Measurements from ENCODE around the gene LRSAM1. TPM values are rescaled to one million over a fixed set of nuclear protein-coding genes. Genes with fewer than 3 reads are reported as not detected.

The LRSAM1 gene
- total RNA-seq, 2 donors from 2014 or later, result 17.5 to 34.4 TPM

DNA sequence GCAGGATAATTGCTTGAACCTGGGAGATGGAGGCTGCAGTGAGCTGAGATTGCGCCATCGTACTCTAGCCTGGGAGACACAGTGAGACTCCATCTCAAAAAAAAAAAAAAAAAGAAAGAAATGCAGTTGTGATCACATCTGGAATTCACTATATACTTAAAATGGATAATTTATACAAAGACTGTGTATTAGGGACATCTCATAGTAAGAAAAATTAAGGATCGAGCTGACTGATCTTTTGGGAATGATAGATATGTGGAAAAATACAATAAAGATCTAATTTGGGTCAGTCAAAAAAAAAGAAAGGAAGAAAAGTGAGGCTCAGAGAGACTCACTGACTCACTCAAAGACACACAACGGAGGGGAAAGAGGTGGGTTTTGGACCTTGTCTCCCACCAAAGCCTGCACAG is 87.5 kb downstream of the LRSAM1 start:
- Mint-ChIP-seq H3K36me3 (no peaks in the 10 kb centered on the region), H3K9me3 (no peaks in the 10 kb centered on the region), H3K27me3 (no peaks in the 10 kb centered on the region), H3K4me1 (ENCODE audit: low read depth in 2 of 2) (no peaks in the 10 kb centered on the region), H3K4me3 (no peak overlapping the region), H3K27ac (no peak overlapping the region)
- no peak for ATAC-seq
- DNase-seq (ENCODE audit: low spot score), result no peak

- H3K4me3 Mint-ChIP-seq, result no peak overlapping the region
- no peaks in the 10 kb centered on the region for H3K27me3 Mint-ChIP-seq
- no peaks in the 10 kb centered on the region for H3K36me3 Mint-ChIP-seq
- no peaks in the 10 kb centered on the region for H3K9me3 Mint-ChIP-seq
- no peak overlapping the region for H3K27ac Mint-ChIP-seq
- DNase-seq (ENCODE audit: low spot score) (no peak), ATAC-seq (no peak)
- H3K4me1 Mint-ChIP-seq (ENCODE audit: low read depth in 2 of 2), result no peaks in the 10 kb centered on the region
Observed at GRCh38 chr9:127539259-127539981, 88.1 kb downstream of the LRSAM1 start.

- no peaks in the 10 kb centered on the region for H3K4me1 Mint-ChIP-seq (ENCODE audit: low read depth in 2 of 2)
Observed at GRCh38 chr9:127539982-127540663, 88.8 kb downstream of the LRSAM1 start.

GRCh38 chr9:127540664-127541041 is 89.3 kb downstream of the LRSAM1 start:
- H3K4me1 Mint-ChIP-seq (ENCODE audit: low read depth in 2 of 2), result no peaks in the 10 kb centered on the region
- no peak for ATAC-seq
- H3K36me3 Mint-ChIP-seq, result no peaks in the 10 kb centered on the region
- no peaks in the 10 kb centered on the region for H3K9me3 Mint-ChIP-seq
- DNase-seq (ENCODE audit: low spot score), result no peak
- no peak overlapping the region for H3K27ac Mint-ChIP-seq
- no peaks in the 10 kb centered on the region for H3K27me3 Mint-ChIP-seq
- no peak overlapping the region for H3K4me3 Mint-ChIP-seq

More at GRCh38 chr9:127539982-127540663, 88.8 kb downstream of the LRSAM1 start:
- H3K27ac Mint-ChIP-seq, result no peak overlapping the region
- no peaks in the 10 kb centered on the region for H3K27me3 Mint-ChIP-seq
- DNase-seq (ENCODE audit: low spot score) (no peak), ATAC-seq (no peak)
- no peaks in the 10 kb centered on the region for H3K9me3 Mint-ChIP-seq
- no peak overlapping the region for H3K4me3 Mint-ChIP-seq
- no peaks in the 10 kb centered on the region for H3K36me3 Mint-ChIP-seq

GRCh38 chr9:127541176-127541575 is 89.9 kb downstream of the LRSAM1 start:
- no peak overlapping the region for H3K4me3 Mint-ChIP-seq

DNA sequence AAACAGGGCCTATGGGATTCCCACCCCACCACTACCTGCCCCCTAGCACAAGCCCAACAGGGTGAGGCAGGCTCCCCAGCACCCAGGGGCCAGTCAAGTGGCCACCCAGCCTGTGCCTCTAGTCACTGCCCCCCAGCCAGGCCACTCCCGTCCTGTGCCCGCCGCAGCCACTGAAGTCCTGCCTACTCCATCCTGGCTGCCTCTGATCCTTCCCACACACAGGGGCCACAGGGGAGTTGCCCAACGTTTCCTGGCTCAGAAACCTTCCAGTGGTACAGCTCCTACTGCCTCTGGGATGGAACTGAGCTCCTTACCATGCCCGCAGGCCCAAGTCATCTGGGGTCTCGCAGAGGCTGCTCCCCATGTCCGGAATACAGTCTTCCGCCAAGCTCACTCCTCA is 90.6 kb downstream of the LRSAM1 start:
- no peak for ATAC-seq
- H3K9me3 Mint-ChIP-seq, result no peaks in the 10 kb centered on the region
- peaks cover 5 to 9% of the 10 kb centered on the region in 2 donors for H3K4me1 Mint-ChIP-seq (ENCODE audit: low read depth in 2 of 2)
- no peak overlapping the region for H3K4me3 Mint-ChIP-seq
- no peaks in the 10 kb centered on the region for H3K27me3 Mint-ChIP-seq
- no peaks in the 10 kb centered on the region for H3K36me3 Mint-ChIP-seq
- no peak for DNase-seq (ENCODE audit: low spot score)
- H3K27ac Mint-ChIP-seq, result no peak overlapping the region

More at GRCh38 chr9:127541176-127541575, 89.9 kb downstream of the LRSAM1 start:
- H3K4me1 Mint-ChIP-seq (ENCODE audit: low read depth in 2 of 2), result peaks cover 2 to 4% of the 10 kb centered on the region in 2 donors
- DNase-seq (ENCODE audit: low spot score) (no peak), ATAC-seq (no peak)
- no peak overlapping the region for H3K27ac Mint-ChIP-seq
- H3K36me3 Mint-ChIP-seq, result no peaks in the 10 kb centered on the region
- no peaks in the 10 kb centered on the region for H3K27me3 Mint-ChIP-seq
- no peaks in the 10 kb centered on the region for H3K9me3 Mint-ChIP-seq

GRCh38 chr9:127543221-127543620 is 91.9 kb downstream of the LRSAM1 start:
- H3K4me1 Mint-ChIP-seq (ENCODE audit: low read depth in 2 of 2), result peaks cover 5 to 9% of the 10 kb centered on the region in 2 donors
- no peak overlapping the region for H3K27ac Mint-ChIP-seq
- ATAC-seq (no peak), DNase-seq (ENCODE audit: low spot score) (no peak)
- no peaks in the 10 kb centered on the region for H3K27me3 Mint-ChIP-seq
- no peaks in the 10 kb centered on the region for H3K9me3 Mint-ChIP-seq
- no peaks in the 10 kb centered on the region for H3K36me3 Mint-ChIP-seq
- no peak overlapping the region for H3K4me3 Mint-ChIP-seq

GRCh38 chr9:127543973-127544533 is 92.7 kb downstream of the LRSAM1 start:
- ATAC-seq, result no peak
- DNase-seq (ENCODE audit: low spot score), result no peak
- no peak overlapping the region for H3K27ac Mint-ChIP-seq
- H3K36me3 Mint-ChIP-seq, result no peaks in the 10 kb centered on the region
- peaks cover 5 to 9% of the 10 kb centered on the region in 2 donors for H3K4me1 Mint-ChIP-seq (ENCODE audit: low read depth in 2 of 2)
- H3K9me3 Mint-ChIP-seq, result no peaks in the 10 kb centered on the region
- no peaks in the 10 kb centered on the region for H3K27me3 Mint-ChIP-seq
- H3K4me3 Mint-ChIP-seq, result no peak overlapping the region

DNA sequence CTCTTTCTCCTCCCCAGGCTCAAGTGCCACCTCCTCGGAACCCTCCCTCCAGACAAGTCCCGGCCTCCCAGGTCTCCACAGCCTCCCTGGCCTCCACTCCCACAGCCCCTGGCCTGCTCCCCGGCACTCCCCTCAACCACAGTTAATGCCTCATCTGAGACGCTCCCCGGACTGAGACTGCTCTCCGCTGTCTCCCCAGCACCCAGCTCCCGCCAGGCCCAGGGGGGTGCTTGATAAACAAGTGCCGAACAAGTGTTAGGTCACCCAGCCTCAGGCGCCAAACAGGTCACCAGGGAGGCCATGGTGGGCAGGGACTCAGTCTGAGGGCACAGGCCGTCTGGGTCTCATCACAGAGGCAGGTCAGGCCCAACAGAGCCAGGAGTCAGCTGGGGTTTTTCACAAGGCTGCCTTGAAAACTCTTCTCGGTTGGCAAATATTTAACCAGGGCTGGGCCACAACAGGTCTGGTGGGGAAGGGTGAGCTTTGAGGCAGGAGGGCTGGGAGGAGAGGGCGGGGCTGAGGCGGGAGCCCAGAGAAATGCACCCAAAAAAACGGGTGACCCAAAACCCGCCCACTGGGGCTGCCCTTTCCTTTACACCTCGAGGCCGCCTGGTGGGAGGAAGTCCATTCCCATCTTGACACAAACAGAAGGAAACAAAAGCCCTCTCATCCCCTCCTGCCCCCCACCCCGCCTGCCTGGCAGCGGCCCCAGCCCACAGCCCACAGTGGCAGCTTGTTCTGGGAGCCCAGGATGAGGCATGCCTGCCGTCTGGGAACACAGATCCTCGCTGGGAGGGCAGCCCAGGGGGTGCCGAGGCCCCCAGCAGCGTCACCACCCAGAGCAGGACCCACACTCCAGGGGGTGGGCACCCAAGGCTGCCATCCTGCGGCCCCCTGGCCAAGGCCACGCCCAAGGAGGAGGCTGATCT is 94.2 kb downstream of the LRSAM1 start:
- no peaks in the 10 kb centered on the region for H3K36me3 Mint-ChIP-seq
- peaks cover 5 to 13% of the 10 kb centered on the region in 2 donors for H3K4me1 Mint-ChIP-seq (ENCODE audit: low read depth in 2 of 2)
- no peaks in the 10 kb centered on the region for H3K27me3 Mint-ChIP-seq
- H3K4me3 Mint-ChIP-seq, result no peak overlapping the region
- H3K27ac Mint-ChIP-seq, result peak overlapping the region; percentile 79 to 80
- ATAC-seq (no peak), DNase-seq (ENCODE audit: low spot score) (no peak)
- H3K9me3 Mint-ChIP-seq, result no peaks in the 10 kb centered on the region

- ATAC-seq, result peak; percentile 56 to 74
- Mint-ChIP-seq H3K27ac (peak overlapping the region; percentile 79 to 80), H3K27me3 (no peaks in the 10 kb centered on the region), H3K4me3 (peak overlapping the region; percentile 48), H3K9me3 (no peaks in the 10 kb centered on the region), H3K4me1 (ENCODE audit: low read depth in 2 of 2) (peaks cover 5 to 13% of the 10 kb centered on the region in 2 donors), H3K36me3 (no peaks in the 10 kb centered on the region)
- DNase-seq (ENCODE audit: low spot score), result no peak
Observed at GRCh38 chr9:127546125-127546832, 95.0 kb downstream of the LRSAM1 start.

- no peak overlapping the region for H3K4me3 Mint-ChIP-seq
- no peaks in the 10 kb centered on the region for H3K9me3 Mint-ChIP-seq
- H3K27ac Mint-ChIP-seq, result no peak overlapping the region
- DNase-seq (ENCODE audit: low spot score) (no peak), ATAC-seq (no peak)
- no peaks in the 10 kb centered on the region for H3K36me3 Mint-ChIP-seq
- peaks cover 5 to 13% of the 10 kb centered on the region in 2 donors for H3K4me1 Mint-ChIP-seq (ENCODE audit: low read depth in 2 of 2)
- no peaks in the 10 kb centered on the region for H3K27me3 Mint-ChIP-seq
Observed at GRCh38 chr9:127548352-127548881, 97.1 kb downstream of the LRSAM1 start.

DNA sequence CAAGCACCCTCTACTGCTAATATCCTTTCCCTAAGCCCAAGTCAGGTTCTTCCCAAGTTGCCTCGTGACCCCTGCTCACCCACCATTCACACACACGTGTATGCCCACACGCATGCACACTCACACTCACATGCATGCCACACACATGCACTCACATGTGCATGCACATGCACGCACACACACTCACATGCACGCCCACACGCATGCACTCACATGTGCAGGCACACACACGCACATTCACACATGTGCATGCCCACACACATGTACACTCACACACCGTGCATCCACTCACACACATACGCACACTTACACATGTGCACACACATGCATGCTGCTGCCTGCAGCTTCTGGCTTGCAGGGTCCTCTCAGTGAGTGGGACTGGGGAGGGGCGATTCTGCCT is 97.9 kb downstream of the LRSAM1 start:
- H3K27me3 Mint-ChIP-seq, result no peaks in the 10 kb centered on the region
- ATAC-seq (no peak), DNase-seq (ENCODE audit: low spot score) (no peak)
- H3K27ac Mint-ChIP-seq, result no peak overlapping the region
- no peaks in the 10 kb centered on the region for H3K36me3 Mint-ChIP-seq
- H3K4me3 Mint-ChIP-seq, result no peak overlapping the region
- peaks cover 5 to 19% of the 10 kb centered on the region in 2 donors for H3K4me1 Mint-ChIP-seq (ENCODE audit: low read depth in 2 of 2)
- H3K9me3 Mint-ChIP-seq, result no peaks in the 10 kb centered on the region

DNA sequence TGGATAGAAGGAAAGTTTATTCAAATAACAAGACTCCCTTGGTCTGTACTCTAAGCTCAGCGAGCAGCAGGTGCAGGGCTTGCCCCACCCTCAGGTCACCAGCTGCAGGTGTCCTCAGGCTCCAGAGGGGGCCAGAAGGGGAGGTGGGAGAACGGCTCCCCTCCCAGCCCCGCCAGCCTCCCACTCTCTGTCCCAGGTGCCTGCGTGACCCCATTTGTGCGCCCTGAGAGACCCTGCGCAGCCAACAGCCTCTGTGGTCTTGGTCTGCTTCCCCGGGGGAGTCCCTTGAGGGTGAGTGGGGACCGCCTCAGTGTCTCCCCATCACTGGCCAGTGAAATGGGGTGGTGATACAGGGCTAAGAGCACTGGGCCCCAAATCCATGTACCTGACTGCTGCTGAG is 98.4 kb downstream of the LRSAM1 start:
- H3K9me3 Mint-ChIP-seq, result no peaks in the 10 kb centered on the region
- H3K27me3 Mint-ChIP-seq, result no peaks in the 10 kb centered on the region
- no peak overlapping the region for H3K27ac Mint-ChIP-seq
- DNase-seq (ENCODE audit: low spot score) (no peak), ATAC-seq (no peak)
- H3K36me3 Mint-ChIP-seq, result no peaks in the 10 kb centered on the region
- H3K4me1 Mint-ChIP-seq (ENCODE audit: low read depth in 2 of 2), result peaks cover 5 to 20% of the 10 kb centered on the region in 2 donors
- no peak overlapping the region for H3K4me3 Mint-ChIP-seq

All from natural killer cell treated with Interleukin-12 subunit alpha and Interleukin-12 subunit beta and Interleukin-15 and Interleukin-18, amount 100 ng/mL, for 72 hours (primary cell).